ENCODE measurements around the gene PHACTR3.

GRCh38 chr20:59578436-59579403, 25.6 kb upstream of the PHACTR3 start:
- TF ChIP-seq CTCF (conservative IDR thresholded peaks at IDR 0.05) (no peak), ZFX (IDR thresholded peaks at IDR 0.05) (no peak)

All from C4-2B (cell line).